ENCODE measurements around the gene NPY.

- TF ChIP-seq POLR2AphosphoS5 (IDR thresholded peaks at IDR 0.05; ENCODE audit: borderline replicate concordance, low read depth, low read length) (no peak), EZH2 (IDR thresholded peaks at IDR 0.05) (no peak)
Measured at GRCh38 chr7:24284699-24285506, 913 bp downstream of the NPY start.
